ENCODE measurements around the gene LATS2.

The LATS2 gene

GRCh38 chr13:21046203-21046602, 15.2 kb downstream of the LATS2 start:
- no peak for DNase-seq

GRCh38 chr13:21045100-21045499, 16.3 kb downstream of the LATS2 start:
- DNase-seq, result no peak

GRCh38 chr13:21043898-21044297, 17.5 kb downstream of the LATS2 start:
- no peak for DNase-seq

GRCh38 chr13:21040120-21040826, 21.1 kb downstream of the LATS2 start:
- no peak for DNase-seq

- no peak for DNase-seq
Observed at GRCh38 chr13:21039097-21039800, 22.1 kb downstream of the LATS2 start.

- DNase-seq, result no peak
Observed at GRCh38 chr13:21037656-21038055, 23.7 kb downstream of the LATS2 start.

GRCh38 chr13:21035498-21035897, 25.9 kb downstream of the LATS2 start:
- DNase-seq, result no peak

GRCh38 chr13:21034603-21035191, 26.7 kb downstream of the LATS2 start:
- DNase-seq, result no peak

- no peak for DNase-seq
Observed at GRCh38 chr13:21033856-21034602, 27.4 kb downstream of the LATS2 start.

GRCh38 chr13:21033212-21033840, 28.1 kb downstream of the LATS2 start:
- DNase-seq, result no peak

- no peak for DNase-seq
Observed at GRCh38 chr13:21032656-21033055, 28.7 kb downstream of the LATS2 start.

- DNase-seq, result no peak
Observed at GRCh38 chr13:21031594-21032275, 29.7 kb downstream of the LATS2 start.

GRCh38 chr13:21025539-21025938, 35.8 kb downstream of the LATS2 start:
- no peak for DNase-seq

GRCh38 chr13:21022056-21022979, 39.1 kb downstream of the LATS2 start:
- DNase-seq, result no peak

GRCh38 chr13:21020581-21020980, 40.8 kb downstream of the LATS2 start:
- no peak for DNase-seq

GRCh38 chr13:21020176-21020575, 41.2 kb downstream of the LATS2 start:
- no peak for DNase-seq

GRCh38 chr13:21018220-21018619, 43.2 kb downstream of the LATS2 start:
- DNase-seq, result no peak

- no peak for DNase-seq
Observed at GRCh38 chr13:21016487-21016886, 44.9 kb downstream of the LATS2 start.

GRCh38 chr13:21015284-21015683, 46.1 kb downstream of the LATS2 start:
- no peak for DNase-seq

- no peak for DNase-seq
Observed at GRCh38 chr13:21014502-21015170, 46.8 kb downstream of the LATS2 start.

- DNase-seq, result no peak
Observed at GRCh38 chr13:21014139-21014501, 47.3 kb downstream of the LATS2 start.
